CD14-positive monocyte (primary cell): ENCODE measurements around the gene VPS13A. TPM values are rescaled to one million over a fixed set of nuclear protein-coding genes. Genes with fewer than 3 reads are reported as not detected.

Experiments
- DNase-seq, 3 donors: peaks; one replicate each; pipeline ENCODE4 v3.0.0-alpha.2; 2011 to 2022
- H2AFZ ChIP-seq: 2 replicates; pipeline ENCODE4 v1.6.0; 2012; ENCODE audit warnings: mild to moderate bottlenecking, low read depth, low read length, inconsistent platforms; ENCODE audit not compliant: insufficient read depth, poor library complexity, severe bottlenecking
- H3K27ac ChIP-seq, 2 donors: 1 replicate in 1 of 2; 2 replicates in 1 of 2; pipeline ENCODE4 v1.5.1; 2012 to 2013; ENCODE audit warnings: low read length in 2 of 2, control low read depth in 1 of 2, inconsistent platforms in 1 of 2, low read depth in 1 of 2, mild to moderate bottlenecking in 1 of 2
- H3K27me3 ChIP-seq, 2 donors: one replicate each; pipeline versions ENCODE4 v1.6.0 to v1.6.1; 2011 to 2013; ENCODE audit warnings: low read length in 2 of 2; ENCODE audit not compliant: control insufficient read depth in 2 of 2, insufficient read depth in 2 of 2
- H3K36me3 ChIP-seq, 2 donors: replicated peaks in 1 of 2; 1 replicate in 1 of 2; 2 replicates in 1 of 2; pipeline versions ENCODE4 v1.5.1 to v1.6.1; 2012 to 2013; ENCODE audit warnings: low read length in 2 of 2, control low read depth in 1 of 2, inconsistent platforms in 1 of 2, mild to moderate bottlenecking in 1 of 2; ENCODE audit not compliant: insufficient read depth in 2 of 2, control insufficient read depth in 1 of 2
- H3K4me1 ChIP-seq, 2 donors: 1 replicate in 1 of 2; 2 replicates in 1 of 2; pipeline versions ENCODE4 v1.5.1 to v1.6.1; 2012 to 2013; ENCODE audit warnings: low read length in 2 of 2, control low read depth in 1 of 2, inconsistent platforms in 1 of 2, mild to moderate bottlenecking in 1 of 2, moderate library complexity in 1 of 2; ENCODE audit not compliant: insufficient read depth in 2 of 2, control insufficient read depth in 1 of 2
- H3K4me2 ChIP-seq: replicated peaks from 2 replicates; pipeline ENCODE3; 2012; ENCODE audit warnings: low read length, moderate library complexity, mild to moderate bottlenecking; ENCODE audit not compliant: poor library complexity, severe bottlenecking; ENCODE audit errors: extremely low read depth
- H3K4me3 ChIP-seq, 3 experiments: fragments of 200-600 bp in 1 of 3; sonication (generic) in 1 of 3; replicated peaks in 1 of 3; 1 replicate in 2 of 3; 2 replicates in 1 of 3; pipeline ENCODE4 v1.5.1; 2011 to 2013; ENCODE audit warnings: low read length in 3 of 3, mild to moderate bottlenecking in 3 of 3, control low read depth in 2 of 3, low read depth in 2 of 3, inconsistent platforms in 1 of 3, moderate library complexity in 1 of 3
- H3K79me2 ChIP-seq: 2 replicates; pipeline ENCODE4 v1.6.0; 2012; ENCODE audit warnings: mild to moderate bottlenecking, control low read depth, inconsistent platforms, low read length, moderate library complexity; ENCODE audit not compliant: insufficient read depth
- H3K9ac ChIP-seq: 2 replicates; pipeline ENCODE4 v1.6.0; 2017; ENCODE audit warnings: low read length, mild to moderate bottlenecking; ENCODE audit not compliant: insufficient read depth, poor library complexity, severe bottlenecking
- H3K9me3 ChIP-seq, 2 donors: replicated peaks in 1 of 2; 1 replicate in 1 of 2; 2 replicates in 1 of 2; pipeline versions ENCODE4 v1.5.1 to v1.6.1; 2012 to 2013; ENCODE audit warnings: low read length in 2 of 2, control low read depth in 1 of 2; ENCODE audit not compliant: control insufficient read depth in 1 of 2, insufficient read depth in 1 of 2
- H4K20me1 ChIP-seq: 2 replicates; pipeline ENCODE4 v1.6.0; 2012; ENCODE audit warnings: mild to moderate bottlenecking, low read length, control low read depth, moderate library complexity; ENCODE audit not compliant: insufficient read depth
- H3K27ac Mint-ChIP-seq, 7 donors: one replicate each; pipeline ENCODE4 v1.8.0; 2020; ENCODE audit warnings: mild to moderate bottlenecking in 7 of 7, mixed read lengths in 7 of 7, moderate library complexity in 6 of 7, inconsistent platforms in 2 of 7
- H3K27me3 Mint-ChIP-seq, 3 donors: one replicate each; pipeline ENCODE4 v1.8.0; 2021 to 2022; ENCODE audit warnings: low read depth in 3 of 3, mild to moderate bottlenecking in 3 of 3, mixed read lengths in 3 of 3, moderate library complexity in 3 of 3, inconsistent platforms in 1 of 3
- H3K36me3 Mint-ChIP-seq, 2 donors: one replicate each; pipeline ENCODE4 v1.8.0; 2020; ENCODE audit warnings: mixed read lengths in 2 of 2, inconsistent platforms in 1 of 2, mild to moderate bottlenecking in 1 of 2
- H3K4me1 Mint-ChIP-seq: one replicate; pipeline ENCODE4 v1.8.0; 2020; ENCODE audit warnings: mild to moderate bottlenecking, mixed read lengths
- H3K4me3 Mint-ChIP-seq, 2 donors: one replicate each; pipeline ENCODE4 v1.8.0; 2020; ENCODE audit warnings: mild to moderate bottlenecking in 2 of 2, mixed read lengths in 2 of 2, moderate library complexity in 1 of 2
- H3K9me3 Mint-ChIP-seq, 7 donors: one replicate each; pipeline ENCODE4 v1.8.0; 2020 to 2022; ENCODE audit warnings: mixed read lengths in 7 of 7, mild to moderate bottlenecking in 6 of 7, moderate library complexity in 6 of 7, inconsistent platforms in 2 of 7
- CTCF ChIP-seq: fragments of 200-600 bp; IDR thresholded peaks from one replicate; pipeline ENCODE4 v1.8.0; 2022; ENCODE audit warnings: antibody characterized with exemption, mild to moderate bottlenecking
- whole genome bisulfite sequencing: methylation state at CpG from one replicate; pipeline ENCODE4 v1.1.5; 2013; ENCODE audit warnings: missing lambda C conversion rate; ENCODE audit not compliant: insufficient coverage; 5-methylcytosine and 5-hydroxymethylcytosine counted together
- intact Hi-C, 2 donors: fragments of 100-400 bp; cut with micrococcal nuclease; formaldehyde crosslinking; loops; one replicate each; pipeline versions ENCODE4 v1.15.0 to v1.15.1; 2023
- polyA plus RNA-seq, 3 donors: library from polyadenylated mRNA; depleted of rRNA in 1 of 3; unstranded in 2 of 3; stranded (reverse) in 1 of 3; fragments of 300-500 nt in 2 of 3; fragments of >200 nt in 1 of 3; fragmentation: Illumina TruSeq in 2 of 3; gene quantifications; 1 replicate in 2 of 3; 2 replicates in 1 of 3; pipeline ENCODE4 v1.2.3, GENCODE V29; 2012 to 2021

VPS13A gene
- polyA plus RNA-seq, 3 donors, result 0.27 to 1.8 (median 1.1) TPM

GRCh38 chr9:77417566-77417965 lies 240.2 kb downstream of the VPS13A start:
- no peaks in the 10 kb centered on the region for H4K20me1 ChIP-seq
- H3K36me3 ChIP-seq, result no peaks in the 10 kb centered on the region
- no peak for TF ChIP-seq CTCF
- peak overlapping the region; percentile 29 for H2AFZ ChIP-seq
- no peaks in the 10 kb centered on the region for H3K27me3 ChIP-seq
- H3K4me1 ChIP-seq, result peaks cover 22 to 32% of the 10 kb centered on the region in 2 donors
- peak overlapping the region; percentile 38 for H3K4me2 ChIP-seq
- H3K79me2 ChIP-seq, result no peaks in the 10 kb centered on the region
- H3K27me3 Mint-ChIP-seq, result no peaks in the 10 kb centered on the region
- intact Hi-C loops, result no loop called here
- H3K4me3 Mint-ChIP-seq, result peak overlapping the region; percentile 0 to 43
- no peaks in the 10 kb centered on the region for H3K9me3 ChIP-seq
- no peaks in the 10 kb centered on the region for H3K9me3 Mint-ChIP-seq
- no peaks in the 10 kb centered on the region for H3K36me3 Mint-ChIP-seq
- H3K9ac ChIP-seq, result no peak overlapping the region
- peak overlapping the region; percentile 17 to 81 for H3K27ac ChIP-seq
- peaks cover 32% of the 10 kb centered on the region for H3K4me1 Mint-ChIP-seq
- peak; percentile 29 to 51 (median 35) for DNase-seq
- H3K27ac Mint-ChIP-seq, result peak overlapping the region; percentile 49 to 89 (median 81)
- H3K4me3 ChIP-seq, result peak overlapping the region in 1 of 3 experiments; percentile 24
- WGBS, result no CpG with 5 or more reads among the region's 5 CpGs

GRCh38 chr9:77418226-77418625 lies 240.9 kb downstream of the VPS13A start:
- intact Hi-C loops, result no loop called here
- Histone ChIP-seq H3K27me3 (no peaks in the 10 kb centered on the region), H4K20me1 (no peaks in the 10 kb centered on the region), H3K27ac (peak overlapping the region in 1 of 2 donors; percentile 81), H2AFZ (no peak overlapping the region), H3K4me3 (no peak overlapping the region), H3K36me3 (no peaks in the 10 kb centered on the region), H3K9ac (no peak overlapping the region), H3K9me3 (no peaks in the 10 kb centered on the region), H3K79me2 (no peaks in the 10 kb centered on the region), H3K4me2 (no peak overlapping the region), H3K4me1 (peaks cover 22 to 32% of the 10 kb centered on the region in 2 donors)
- Mint-ChIP-seq H3K27ac (peak overlapping the region in 5 of 7 donors; percentile 27 to 88 (median 80)), H3K4me1 (peaks cover 32% of the 10 kb centered on the region), H3K9me3 (no peaks in the 10 kb centered on the region), H3K27me3 (no peaks in the 10 kb centered on the region), H3K4me3 (no peak overlapping the region), H3K36me3 (no peaks in the 10 kb centered on the region)
- no peak for TF ChIP-seq CTCF
- DNase-seq, result no peak
